WTC11 (cell line): ENCODE measurements around the gene CYP46A1. TPM values are rescaled to one million over a fixed set of nuclear protein-coding genes. Genes with fewer than 3 reads are reported as not detected.

Source experiments
- ATAC-seq: fragments of 200-7000 bp; cut with Tn5 transposase; 2 replicates; pipeline ENCODE4 v1.10.0; 2021; ENCODE audit warnings: mild to moderate bottlenecking, moderate library complexity
- CTCF ChIA-PET: fragments of 300-600 bp; sonication (Branson Sonifier 250); formaldehyde crosslinking; loops from one replicate; lab custom pipeline; 2021; ENCODE audit warnings: antibody characterized with exemption; lab: Charles Lee
- POLR2A ChIA-PET: fragments of 350-600 bp; sonication (Branson Sonifier 250); formaldehyde crosslinking; loops from one replicate; lab custom pipeline; 2021; ENCODE audit warnings: antibody characterized with exemption; lab: Charles Lee
- DNase-seq: peaks from one replicate; pipeline ENCODE4 v3.0.0; 2021; ENCODE audit warnings: low spot score
- H3K27ac Mint-ChIP-seq: 2 replicates; pipeline ENCODE4 v1.8.0; 2021; ENCODE audit warnings: mixed read lengths
- H3K27me3 Mint-ChIP-seq: 2 replicates; pipeline ENCODE4 v1.8.0; 2021; ENCODE audit warnings: low read depth, mild to moderate bottlenecking, moderate library complexity, mixed read lengths
- H3K36me3 Mint-ChIP-seq: 2 replicates; pipeline ENCODE4 v1.8.0; 2021; ENCODE audit warnings: mixed read lengths
- H3K4me1 Mint-ChIP-seq: 2 replicates; pipeline ENCODE4 v1.8.0; 2022; ENCODE audit warnings: mixed read lengths
- H3K4me3 Mint-ChIP-seq: 2 replicates; pipeline ENCODE4 v1.8.0; 2021; ENCODE audit warnings: mild to moderate bottlenecking, moderate library complexity, mixed read lengths
- H3K9me3 Mint-ChIP-seq: 2 replicates; pipeline ENCODE4 v1.8.0; 2021; ENCODE audit warnings: mixed read lengths
- ATF6 ChIP-seq: sonication (generic); formaldehyde crosslinking; IDR thresholded peaks from 2 replicates; pipeline ENCODE4 v1.8.1; 2023; ENCODE audit warnings: mild to moderate bottlenecking, missing genetic modification reagents
- E2F1 ChIP-seq: sonication (generic); formaldehyde crosslinking; IDR thresholded peaks from 2 replicates; pipeline ENCODE4 v1.8.0; 2022; ENCODE audit warnings: mild to moderate bottlenecking, missing genetic modification reagents
- E2F4 ChIP-seq: sonication (generic); formaldehyde crosslinking; IDR thresholded peaks from 2 replicates; pipeline ENCODE4 v1.8.1; 2022; ENCODE audit warnings: low read depth, mild to moderate bottlenecking, moderate library complexity, missing genetic modification reagents, borderline replicate concordance
- ELF4 ChIP-seq: sonication (generic); formaldehyde crosslinking; IDR thresholded peaks from 2 replicates; pipeline ENCODE4 v1.8.1; 2022; ENCODE audit warnings: low read depth, mild to moderate bottlenecking, moderate library complexity, missing genetic modification reagents
- ERG ChIP-seq: fragments of 250-450 bp; sonication (Bioruptor Pico); IDR thresholded peaks from 2 replicates; pipeline ENCODE4 v1.8.0; 2021; ENCODE audit warnings: mild to moderate bottlenecking
- ETV6 ChIP-seq: sonication (generic); formaldehyde crosslinking; IDR thresholded peaks from 2 replicates; pipeline ENCODE4 v1.8.1; 2022; ENCODE audit warnings: mild to moderate bottlenecking, missing genetic modification reagents
- GABPB1 ChIP-seq: sonication (generic); formaldehyde crosslinking; IDR thresholded peaks from 2 replicates; pipeline ENCODE4 v1.8.1; 2023; ENCODE audit warnings: mild to moderate bottlenecking, missing genetic modification reagents
- GRHL2 ChIP-seq: fragments of 250-450 bp; sonication (Bioruptor Pico); IDR thresholded peaks from 2 replicates; pipeline ENCODE4 v1.8.0; 2022; ENCODE audit warnings: mild to moderate bottlenecking, moderate library complexity; ENCODE audit not compliant: insufficient replicate concordance, severe bottlenecking
- GTF2I ChIP-seq: fragments of 250-450 bp; sonication (Bioruptor Pico); conservative IDR thresholded peaks from 2 replicates; pipeline ENCODE4 v1.4.0; 2021; ENCODE audit warnings: mild to moderate bottlenecking
- IRF2 ChIP-seq: sonication (generic); formaldehyde crosslinking; IDR thresholded peaks from 2 replicates; pipeline ENCODE4 v1.8.0; 2022; ENCODE audit warnings: low read depth, missing genetic modification reagents, borderline replicate concordance
- JAZF1 ChIP-seq: fragments of 250-450 bp; sonication (Bioruptor Pico); IDR thresholded peaks from 2 replicates; pipeline ENCODE4 v1.9.0; 2021; ENCODE audit warnings: moderate library complexity, mild to moderate bottlenecking, inconsistent platforms
- MAX ChIP-seq: sonication (generic); formaldehyde crosslinking; IDR thresholded peaks from 2 replicates; pipeline ENCODE4 v1.8.0; 2022; ENCODE audit warnings: mild to moderate bottlenecking, missing genetic modification reagents
- MYBL2 ChIP-seq: sonication (generic); formaldehyde crosslinking; IDR thresholded peaks from 2 replicates; pipeline ENCODE4 v1.8.1; 2023; ENCODE audit warnings: mild to moderate bottlenecking, moderate library complexity, missing genetic modification reagents
- PRRX2 ChIP-seq: fragments of 250-450 bp; sonication (Bioruptor Pico); IDR thresholded peaks from 2 replicates; pipeline ENCODE4 v1.8.0; 2021; ENCODE audit warnings: mild to moderate bottlenecking
- RELA ChIP-seq: sonication (generic); formaldehyde crosslinking; IDR thresholded peaks from 2 replicates; pipeline ENCODE4 v1.8.1; 2022; ENCODE audit warnings: missing genetic modification reagents, mild to moderate bottlenecking, borderline replicate concordance
- RORB ChIP-seq: fragments of 250-450 bp; sonication (Bioruptor Pico); IDR thresholded peaks from 2 replicates; pipeline ENCODE4 v1.9.0; 2021; ENCODE audit warnings: mild to moderate bottlenecking
- SOX15 ChIP-seq: fragments of 250-450 bp; sonication (Bioruptor Pico); IDR thresholded peaks from 2 replicates; pipeline ENCODE4 v1.9.0; 2021; ENCODE audit warnings: mild to moderate bottlenecking
- TEAD4 ChIP-seq: sonication (generic); formaldehyde crosslinking; IDR thresholded peaks from 2 replicates; pipeline ENCODE4 v1.8.0; 2022; ENCODE audit warnings: mild to moderate bottlenecking, missing genetic modification reagents
- TP53 ChIP-seq: sonication (generic); formaldehyde crosslinking; IDR thresholded peaks from 2 replicates; pipeline ENCODE4 v1.8.1; 2023; ENCODE audit warnings: mild to moderate bottlenecking, missing genetic modification reagents
- ZBTB21 ChIP-seq: sonication (generic); formaldehyde crosslinking; IDR thresholded peaks from 2 replicates; pipeline ENCODE4 v1.8.1; 2023; ENCODE audit warnings: mild to moderate bottlenecking, missing genetic modification reagents, borderline replicate concordance
- ZNF416 ChIP-seq: fragments of 250-450 bp; sonication (Bioruptor Pico); IDR thresholded peaks from 2 replicates; pipeline ENCODE4 v1.9.0; 2021; ENCODE audit warnings: mild to moderate bottlenecking, inconsistent platforms
- ZNF425 ChIP-seq: fragments of 250-450 bp; sonication (Bioruptor Pico); conservative IDR thresholded peaks from 2 replicates; pipeline ENCODE4 v1.9.0; 2021; ENCODE audit warnings: mild to moderate bottlenecking
- ZNF671 ChIP-seq: fragments of 250-450 bp; sonication (Bioruptor Pico); IDR thresholded peaks from 2 replicates; pipeline ENCODE4 v1.8.0; 2021; ENCODE audit warnings: mild to moderate bottlenecking
- ZSCAN18 ChIP-seq: fragments of 250-450 bp; sonication (Bioruptor Pico); IDR thresholded peaks from 2 replicates; pipeline ENCODE4 v2.1.2; 2022; ENCODE audit warnings: mild to moderate bottlenecking, moderate library complexity
- total RNA-seq: library from RNA; stranded (reverse); gene quantifications from 3 replicates; pipeline ENCODE4 v1.2.3, GENCODE V29; 2021

CYP46A1 gene
- total RNA-seq, 1 experiment from 2014 or later: 0.77 TPM

- TF ChIP-seq ERG (CRISPR knock-in tag) (no peak), RORB (CRISPR knock-in tag) (no peak), JAZF1 (CRISPR knock-in tag) (no peak), E2F4 (CRISPR knock-in tag) (no peak), TEAD4 (CRISPR knock-in tag) (no peak), MAX (no peak), ELF4 (no peak), SOX15 (CRISPR knock-in tag) (no peak), RELA (CRISPR knock-in tag) (no peak)
Measured at GRCh38 chr14:99679996-99680395, 4.1 kb upstream of the CYP46A1 start (continued).

GRCh38 chr14:99681101-99681831, 2.8 kb upstream of the CYP46A1 start:
- H3K36me3 Mint-ChIP-seq: peaks cover 8% of the 10 kb centered on the region
- peaks cover 3% of the 10 kb centered on the region; the same call in 1 of the 2 replicates for H3K27me3 Mint-ChIP-seq
- peaks cover 20% of the 10 kb centered on the region for H3K9me3 Mint-ChIP-seq
- no peak for DNase-seq
- TF ChIP-seq IRF2 (no peak), MYBL2 (no peak), PRRX2 (CRISPR knock-in tag) (no peak), ZSCAN18 (CRISPR knock-in tag) (no peak), ATF6 (CRISPR knock-in tag) (no peak), GRHL2 (CRISPR knock-in tag) (no peak), GABPB1 (CRISPR knock-in tag) (no peak), ZNF671 (CRISPR knock-in tag) (no peak), ETV6 (no peak)
- no peak overlapping the region for H3K4me3 Mint-ChIP-seq
- ATAC-seq: no peak
- CTCF ChIA-PET: interaction anchor here (1.1 to 1.4 kb wide), 3 partner anchors 49 to 474 kb away, joined by 3 to 5 read pairs (median 4); no protein-coding TSS in a partner anchor
- POLR2A ChIA-PET: no interaction called here
- no peak overlapping the region; the same call in 1 of the 2 replicates for H3K27ac Mint-ChIP-seq
- peaks cover 12% of the 10 kb centered on the region for H3K4me1 Mint-ChIP-seq

GRCh38 chr14:99681832-99682148, 2.3 kb upstream of the CYP46A1 start:
- peaks cover 7% of the 10 kb centered on the region for H3K27me3 Mint-ChIP-seq
- no peak overlapping the region for H3K27ac Mint-ChIP-seq
- H3K4me1 Mint-ChIP-seq: peaks cover 12% of the 10 kb centered on the region
- POLR2A ChIA-PET: interaction anchor here (0.7 kb wide), 1 partner anchor 79 kb away, joined by 4 read pairs; no protein-coding TSS in a partner anchor
- DNase-seq (no peak), ATAC-seq (no peak)
- H3K4me3 Mint-ChIP-seq: no peak overlapping the region
- CTCF ChIA-PET: interaction anchor here (0.6 to 1.4 kb wide), 3 partner anchors 47 to 473 kb away, joined by 3 to 5 read pairs (median 3); no protein-coding TSS in a partner anchor
- peaks cover 8% of the 10 kb centered on the region for H3K36me3 Mint-ChIP-seq
- H3K9me3 Mint-ChIP-seq: peaks cover 20% of the 10 kb centered on the region
- TF ChIP-seq GTF2I (CRISPR knock-in tag) (no peak), ZNF425 (CRISPR knock-in tag) (no peak), ZNF416 (CRISPR knock-in tag) (no peak), TP53 (no peak), ZBTB21 (CRISPR knock-in tag) (no peak), E2F1 (CRISPR knock-in tag) (no peak)
